Esophagus muscularis mucosa (tissue), 4 donors: ENCODE measurements around the gene SIPA1L3.

Source experiments
- EP300 ChIP-seq: sonication (generic); formaldehyde crosslinking; IDR thresholded peaks from one replicate; pipeline ENCODE4 v1.6.1; 2017; ENCODE audit warnings: antibody characterized with exemption
- POLR2A ChIP-seq: fragments of 450-650 bp; IDR thresholded peaks from one replicate; pipeline ENCODE4 v1.6.1; 2017; ENCODE audit warnings: antibody characterized with exemption, moderate library complexity, mild to moderate bottlenecking, low read depth
- POLR2AphosphoS5 ChIP-seq, 2 donors: sonication (generic); formaldehyde crosslinking; IDR thresholded peaks; one replicate each; pipeline ENCODE4 v1.6.1; 2017; ENCODE audit warnings: antibody characterized with exemption in 2 of 2
- TF ChIP-seq, protein P1 (sequence below), 3 experiments: fragments of 200-600 bp in 2 of 3; fragments of 450-650 bp in 1 of 3; sonication (generic) in 2 of 3; IDR thresholded peaks; one replicate each; pipeline ENCODE4 v1.5.1; 2017 to 2019; ENCODE audit warnings: antibody characterized with exemption in 3 of 3, mild to moderate bottlenecking in 2 of 3, moderate library complexity in 1 of 3

DNA sequence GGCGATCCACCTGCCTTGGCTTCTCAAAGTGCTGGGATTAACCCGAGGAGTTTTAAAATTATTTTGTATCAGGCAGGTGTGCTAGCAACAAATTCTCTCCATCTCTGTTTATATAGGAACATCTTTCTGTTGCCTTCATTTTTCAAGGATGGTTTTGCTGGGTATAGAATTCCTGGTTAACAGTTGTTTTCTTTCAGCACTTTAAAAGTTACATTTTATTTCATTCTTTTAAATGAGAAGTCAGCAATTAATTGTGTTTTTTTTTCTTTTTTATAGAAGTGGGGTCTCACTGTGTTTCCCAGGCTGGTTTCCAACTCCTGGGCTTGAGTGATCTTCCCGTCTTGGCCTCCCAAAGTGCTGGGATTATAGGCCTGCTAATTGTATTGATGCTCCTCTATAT lies 273.1 kb downstream of the SIPA1L3 start:
- TF ChIP-seq POLR2AphosphoS5 (IDR thresholded peaks at IDR 0.05) (no peak), EP300 (no peak), POLR2A (no peak)
- TF ChIP-seq, protein P1, sequence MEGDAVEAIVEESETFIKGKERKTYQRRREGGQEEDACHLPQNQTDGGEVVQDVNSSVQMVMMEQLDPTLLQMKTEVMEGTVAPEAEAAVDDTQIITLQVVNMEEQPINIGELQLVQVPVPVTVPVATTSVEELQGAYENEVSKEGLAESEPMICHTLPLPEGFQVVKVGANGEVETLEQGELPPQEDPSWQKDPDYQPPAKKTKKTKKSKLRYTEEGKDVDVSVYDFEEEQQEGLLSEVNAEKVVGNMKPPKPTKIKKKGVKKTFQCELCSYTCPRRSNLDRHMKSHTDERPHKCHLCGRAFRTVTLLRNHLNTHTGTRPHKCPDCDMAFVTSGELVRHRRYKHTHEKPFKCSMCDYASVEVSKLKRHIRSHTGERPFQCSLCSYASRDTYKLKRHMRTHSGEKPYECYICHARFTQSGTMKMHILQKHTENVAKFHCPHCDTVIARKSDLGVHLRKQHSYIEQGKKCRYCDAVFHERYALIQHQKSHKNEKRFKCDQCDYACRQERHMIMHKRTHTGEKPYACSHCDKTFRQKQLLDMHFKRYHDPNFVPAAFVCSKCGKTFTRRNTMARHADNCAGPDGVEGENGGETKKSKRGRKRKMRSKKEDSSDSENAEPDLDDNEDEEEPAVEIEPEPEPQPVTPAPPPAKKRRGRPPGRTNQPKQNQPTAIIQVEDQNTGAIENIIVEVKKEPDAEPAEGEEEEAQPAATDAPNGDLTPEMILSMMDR (IDR thresholded peaks at IDR 0.05) = no peak
